HG02981 (cell line): Measurements from ENCODE around the gene PHLPP2.
A peak's percentile ranks its signal among the peaks of the same experiment; 100 is the strongest.
"Not testable (repeated sequence)": the region's sequence is repeated elsewhere in the genome, so short reads cannot be mapped to it uniquely, and the experiment has no call there.

Experiments used
- ATAC-seq: cut with Tn5 transposase; IDR thresholded peaks from one replicate; pipeline ENCODE4 v1.9.1; 2021; ENCODE audit warnings: mild to moderate bottlenecking, moderate library complexity; ENCODE audit not compliant: unreplicated experiment

PHLPP2 gene

GRCh38 chr16:71625113-71625850, 99.2 kb downstream of the PHLPP2 start:
- ATAC-seq = no peak

- no peak for ATAC-seq
Measured at GRCh38 chr16:71623597-71623996, 100.9 kb downstream of the PHLPP2 start.

- ATAC-seq = no peak
Measured at GRCh38 chr16:71622088-71622487, 102.4 kb downstream of the PHLPP2 start.

GRCh38 chr16:71618429-71618828, 106.1 kb downstream of the PHLPP2 start:
- no peak for ATAC-seq

GRCh38 chr16:71614956-71615355, 109.5 kb downstream of the PHLPP2 start:
- not testable (repeated sequence) for ATAC-seq

GRCh38 chr16:71610936-71611871, 113.3 kb downstream of the PHLPP2 start:
- peak; percentile 53 for ATAC-seq

GRCh38 chr16:71610447-71610846, 114.1 kb downstream of the PHLPP2 start:
- ATAC-seq = no peak

- no peak for ATAC-seq
Measured at GRCh38 chr16:71609066-71609465, 115.4 kb downstream of the PHLPP2 start.

- no peak for ATAC-seq
Measured at GRCh38 chr16:71600822-71601221, 123.7 kb downstream of the PHLPP2 start.

GRCh38 chr16:71598426-71598825, 126.1 kb downstream of the PHLPP2 start:
- not testable (repeated sequence) for ATAC-seq

- ATAC-seq = not testable (repeated sequence)
Measured at GRCh38 chr16:71595340-71595826, 129.1 kb downstream of the PHLPP2 start.
